ENCODE results near the gene RAPGEF6.
"Not testable (repeated sequence)": the region's sequence is repeated elsewhere in the genome, so short reads cannot be mapped to it uniquely, and the experiment has no call there.

Gene RAPGEF6

DNA sequence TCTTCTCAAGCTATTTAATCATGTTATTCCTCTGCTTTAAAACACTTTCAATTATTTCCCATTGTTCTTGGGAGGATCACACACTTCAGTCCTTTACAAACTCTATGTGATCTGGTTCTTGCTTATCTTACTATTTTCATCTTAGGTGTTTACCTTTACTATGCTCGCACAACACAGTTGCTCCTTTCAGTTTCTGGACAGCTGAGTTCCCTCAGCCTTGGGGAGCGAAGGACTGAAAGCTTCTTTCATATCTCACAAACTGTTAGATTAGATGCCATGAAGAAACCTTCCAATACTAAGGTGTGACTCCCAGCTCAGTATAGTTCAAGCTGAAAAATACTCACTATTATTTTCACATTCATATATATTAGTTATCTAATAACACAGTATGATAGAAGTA lies 253.3 kb downstream of the RAPGEF6 start:
- TF ChIP-seq ZNF70 (CRISPR knock-in tag; IDR thresholded peaks at IDR 0.05) (no peak), ZNF565 (CRISPR knock-in tag; conservative IDR thresholded peaks at IDR 0.05; ENCODE audit: low read depth) (no peak), BACH2 (CRISPR knock-in tag; IDR thresholded peaks at IDR 0.05; ENCODE audit: borderline replicate concordance) (no peak), ESRRG (CRISPR knock-in tag; IDR thresholded peaks at IDR 0.05) (no peak), OSR1 (CRISPR knock-in tag; IDR thresholded peaks at IDR 0.05) (no peak), TCF4 (CRISPR knock-in tag; IDR thresholded peaks at IDR 0.05; ENCODE audit: borderline replicate concordance) (no peak), PPARA (CRISPR knock-in tag; IDR thresholded peaks at IDR 0.05; ENCODE audit: borderline replicate concordance) (no peak), SNAI2 (CRISPR knock-in tag; IDR thresholded peaks at IDR 0.05) (no peak), GLIS3 (CRISPR knock-in tag; IDR thresholded peaks at IDR 0.05) (no peak), ZC3H10 (CRISPR knock-in tag; IDR thresholded peaks at IDR 0.05) (no peak), ZNF8 (CRISPR knock-in tag; IDR thresholded peaks at IDR 0.05) (no peak), RARB (CRISPR knock-in tag; IDR thresholded peaks at IDR 0.05) (no peak), ISL1 (CRISPR knock-in tag; IDR thresholded peaks at IDR 0.05) (no peak)
- TF ChIP-seq, protein P1, sequence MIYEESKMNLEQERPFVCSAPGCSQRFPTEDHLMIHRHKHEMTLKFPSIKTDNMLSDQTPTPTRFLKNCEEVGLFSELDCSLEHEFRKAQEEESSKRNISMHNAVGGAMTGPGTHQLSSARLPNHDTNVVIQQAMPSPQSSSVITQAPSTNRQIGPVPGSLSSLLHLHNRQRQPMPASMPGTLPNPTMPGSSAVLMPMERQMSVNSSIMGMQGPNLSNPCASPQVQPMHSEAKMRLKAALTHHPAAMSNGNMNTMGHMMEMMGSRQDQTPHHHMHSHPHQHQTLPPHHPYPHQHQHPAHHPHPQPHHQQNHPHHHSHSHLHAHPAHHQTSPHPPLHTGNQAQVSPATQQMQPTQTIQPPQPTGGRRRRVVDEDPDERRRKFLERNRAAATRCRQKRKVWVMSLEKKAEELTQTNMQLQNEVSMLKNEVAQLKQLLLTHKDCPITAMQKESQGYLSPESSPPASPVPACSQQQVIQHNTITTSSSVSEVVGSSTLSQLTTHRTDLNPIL (CRISPR knock-in tag; IDR thresholded peaks at IDR 0.05; ENCODE audit: low read depth): no peak
- TF ChIP-seq, protein P2, sequence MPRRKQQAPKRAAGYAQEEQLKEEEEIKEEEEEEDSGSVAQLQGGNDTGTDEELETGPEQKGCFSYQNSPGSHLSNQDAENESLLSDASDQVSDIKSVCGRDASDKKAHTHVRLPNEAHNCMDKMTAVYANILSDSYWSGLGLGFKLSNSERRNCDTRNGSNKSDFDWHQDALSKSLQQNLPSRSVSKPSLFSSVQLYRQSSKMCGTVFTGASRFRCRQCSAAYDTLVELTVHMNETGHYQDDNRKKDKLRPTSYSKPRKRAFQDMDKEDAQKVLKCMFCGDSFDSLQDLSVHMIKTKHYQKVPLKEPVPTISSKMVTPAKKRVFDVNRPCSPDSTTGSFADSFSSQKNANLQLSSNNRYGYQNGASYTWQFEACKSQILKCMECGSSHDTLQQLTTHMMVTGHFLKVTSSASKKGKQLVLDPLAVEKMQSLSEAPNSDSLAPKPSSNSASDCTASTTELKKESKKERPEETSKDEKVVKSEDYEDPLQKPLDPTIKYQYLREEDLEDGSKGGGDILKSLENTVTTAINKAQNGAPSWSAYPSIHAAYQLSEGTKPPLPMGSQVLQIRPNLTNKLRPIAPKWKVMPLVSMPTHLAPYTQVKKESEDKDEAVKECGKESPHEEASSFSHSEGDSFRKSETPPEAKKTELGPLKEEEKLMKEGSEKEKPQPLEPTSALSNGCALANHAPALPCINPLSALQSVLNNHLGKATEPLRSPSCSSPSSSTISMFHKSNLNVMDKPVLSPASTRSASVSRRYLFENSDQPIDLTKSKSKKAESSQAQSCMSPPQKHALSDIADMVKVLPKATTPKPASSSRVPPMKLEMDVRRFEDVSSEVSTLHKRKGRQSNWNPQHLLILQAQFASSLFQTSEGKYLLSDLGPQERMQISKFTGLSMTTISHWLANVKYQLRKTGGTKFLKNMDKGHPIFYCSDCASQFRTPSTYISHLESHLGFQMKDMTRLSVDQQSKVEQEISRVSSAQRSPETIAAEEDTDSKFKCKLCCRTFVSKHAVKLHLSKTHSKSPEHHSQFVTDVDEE (CRISPR knock-in tag; IDR thresholded peaks at IDR 0.05): no peak
- TF ChIP-seq, protein P3, sequence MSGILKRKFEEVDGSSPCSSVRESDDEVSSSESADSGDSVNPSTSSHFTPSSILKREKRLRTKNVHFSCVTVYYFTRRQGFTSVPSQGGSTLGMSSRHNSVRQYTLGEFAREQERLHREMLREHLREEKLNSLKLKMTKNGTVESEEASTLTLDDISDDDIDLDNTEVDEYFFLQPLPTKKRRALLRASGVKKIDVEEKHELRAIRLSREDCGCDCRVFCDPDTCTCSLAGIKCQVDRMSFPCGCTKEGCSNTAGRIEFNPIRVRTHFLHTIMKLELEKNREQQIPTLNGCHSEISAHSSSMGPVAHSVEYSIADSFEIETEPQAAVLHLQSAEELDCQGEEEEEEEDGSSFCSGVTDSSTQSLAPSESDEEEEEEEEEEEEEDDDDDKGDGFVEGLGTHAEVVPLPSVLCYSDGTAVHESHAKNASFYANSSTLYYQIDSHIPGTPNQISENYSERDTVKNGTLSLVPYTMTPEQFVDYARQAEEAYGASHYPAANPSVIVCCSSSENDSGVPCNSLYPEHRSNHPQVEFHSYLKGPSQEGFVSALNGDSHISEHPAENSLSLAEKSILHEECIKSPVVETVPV (CRISPR knock-in tag; IDR thresholded peaks at IDR 0.05): no peak
- TF ChIP-seq, protein P4, sequence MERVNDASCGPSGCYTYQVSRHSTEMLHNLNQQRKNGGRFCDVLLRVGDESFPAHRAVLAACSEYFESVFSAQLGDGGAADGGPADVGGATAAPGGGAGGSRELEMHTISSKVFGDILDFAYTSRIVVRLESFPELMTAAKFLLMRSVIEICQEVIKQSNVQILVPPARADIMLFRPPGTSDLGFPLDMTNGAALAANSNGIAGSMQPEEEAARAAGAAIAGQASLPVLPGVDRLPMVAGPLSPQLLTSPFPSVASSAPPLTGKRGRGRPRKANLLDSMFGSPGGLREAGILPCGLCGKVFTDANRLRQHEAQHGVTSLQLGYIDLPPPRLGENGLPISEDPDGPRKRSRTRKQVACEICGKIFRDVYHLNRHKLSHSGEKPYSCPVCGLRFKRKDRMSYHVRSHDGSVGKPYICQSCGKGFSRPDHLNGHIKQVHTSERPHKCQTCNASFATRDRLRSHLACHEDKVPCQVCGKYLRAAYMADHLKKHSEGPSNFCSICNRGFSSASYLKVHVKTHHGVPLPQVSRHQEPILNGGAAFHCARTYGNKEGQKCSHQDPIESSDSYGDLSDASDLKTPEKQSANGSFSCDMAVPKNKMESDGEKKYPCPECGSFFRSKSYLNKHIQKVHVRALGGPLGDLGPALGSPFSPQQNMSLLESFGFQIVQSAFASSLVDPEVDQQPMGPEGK (CRISPR knock-in tag; IDR thresholded peaks at IDR 0.05; ENCODE audit: borderline replicate concordance): no peak
- ATAC-seq: no peak

DNA sequence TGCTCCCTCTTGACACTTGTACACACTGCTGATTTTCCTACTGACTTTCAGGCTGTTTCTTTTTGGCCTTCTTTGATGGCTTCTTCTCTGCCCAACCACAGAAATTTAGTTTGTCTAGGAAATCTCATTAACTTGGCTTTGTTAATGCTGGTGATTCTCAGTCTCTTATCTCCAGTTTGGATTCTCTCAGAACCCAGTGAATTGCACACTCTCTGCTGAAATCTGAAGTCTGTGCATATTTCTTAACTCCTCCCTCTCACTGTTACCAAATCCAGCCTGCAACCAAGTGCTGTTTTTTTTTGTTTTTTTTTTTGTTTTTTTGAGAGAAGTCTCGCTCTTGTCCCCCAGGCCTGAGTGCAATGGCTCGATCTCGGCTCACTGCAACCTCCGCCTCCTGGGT lies 254.0 kb downstream of the RAPGEF6 start:
- ATAC-seq: no peak
- TF ChIP-seq ZFP3 (CRISPR knock-in tag; IDR thresholded peaks at IDR 0.05) (no peak), SNAI2 (CRISPR knock-in tag; IDR thresholded peaks at IDR 0.05) (no peak), ZNF565 (CRISPR knock-in tag; conservative IDR thresholded peaks at IDR 0.05; ENCODE audit: low read depth) (no peak), RARB (CRISPR knock-in tag; IDR thresholded peaks at IDR 0.05) (no peak), ESRRG (CRISPR knock-in tag; IDR thresholded peaks at IDR 0.05) (no peak), PPARA (CRISPR knock-in tag; IDR thresholded peaks at IDR 0.05; ENCODE audit: borderline replicate concordance) (no peak), ZNF70 (CRISPR knock-in tag; IDR thresholded peaks at IDR 0.05) (no peak), ISL1 (CRISPR knock-in tag; IDR thresholded peaks at IDR 0.05) (no peak)
- TF ChIP-seq, protein P4 (CRISPR knock-in tag; IDR thresholded peaks at IDR 0.05; ENCODE audit: borderline replicate concordance): no peak
- TF ChIP-seq, protein P2 (CRISPR knock-in tag; IDR thresholded peaks at IDR 0.05): no peak

DNA sequence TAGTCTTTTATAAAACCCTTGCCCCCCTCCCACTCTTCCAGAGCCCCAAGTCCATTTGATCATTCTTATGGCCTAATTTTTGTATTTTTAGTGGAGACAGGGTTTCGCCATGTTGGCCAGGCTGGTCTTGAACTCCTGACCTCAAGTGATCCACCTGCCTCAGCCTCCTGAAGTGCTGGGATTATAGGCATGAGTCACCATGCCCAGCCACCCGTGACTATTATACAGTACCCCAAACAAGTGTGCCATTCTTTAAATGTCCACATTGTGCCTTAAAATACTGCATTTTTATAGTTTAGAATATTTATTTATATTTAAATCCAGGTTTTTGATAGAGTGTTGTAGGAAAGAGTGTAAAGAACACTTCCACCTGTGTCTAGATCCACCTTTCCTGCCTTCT lies 254.8 kb downstream of the RAPGEF6 start:
- ATAC-seq: not testable (repeated sequence)
